ENCODE measurements around the gene GALT.
"Not testable (repeated sequence)": the region's sequence is repeated elsewhere in the genome, so short reads cannot be mapped to it uniquely, and the experiment has no call there.

DNA sequence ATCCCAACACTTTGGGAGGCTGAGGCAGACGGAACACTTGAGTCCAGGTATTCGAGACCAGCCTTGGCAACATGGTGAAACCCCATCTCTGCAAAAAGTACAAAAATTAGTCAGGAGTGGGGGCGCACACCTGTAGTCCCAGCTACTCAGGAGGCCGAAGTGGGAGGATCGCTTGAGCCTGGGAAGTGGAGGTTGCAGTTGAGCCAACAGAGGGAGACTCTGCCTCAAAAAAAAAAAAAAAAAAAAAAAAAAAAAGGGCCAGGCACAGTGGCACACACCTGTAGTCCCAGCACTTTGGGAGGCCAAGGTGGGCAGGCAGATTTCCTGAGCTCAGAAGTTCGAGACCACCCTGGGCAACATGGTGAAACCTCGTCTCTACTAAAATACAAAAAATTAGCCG, 7.2 kb upstream of the GALT start:
- not testable (repeated sequence) for TF ChIP-seq CTCF (IDR thresholded peaks at IDR 0.05; ENCODE audit: borderline replicate concordance, extremely low read depth, low read length, poor library complexity, severe bottlenecking); EZH2 (IDR thresholded peaks at IDR 0.05; ENCODE audit: borderline replicate concordance, low read depth, low read length, severe bottlenecking)

Data from DND-41 (cell line).